ENCODE data around the gene TCIRG1. TPM values are rescaled to one million over a fixed set of nuclear protein-coding genes. Genes with fewer than 3 reads are reported as not detected.
A peak's percentile ranks its signal among the peaks of the same experiment; 100 is the strongest.

Gene TCIRG1
- total and polyA plus RNA-seq, 2 of the 13 experiments (the other 11 are each of a cell fraction or from before 2014, with no cell fraction given) = 48.0 to 69.6 TPM

DNA sequence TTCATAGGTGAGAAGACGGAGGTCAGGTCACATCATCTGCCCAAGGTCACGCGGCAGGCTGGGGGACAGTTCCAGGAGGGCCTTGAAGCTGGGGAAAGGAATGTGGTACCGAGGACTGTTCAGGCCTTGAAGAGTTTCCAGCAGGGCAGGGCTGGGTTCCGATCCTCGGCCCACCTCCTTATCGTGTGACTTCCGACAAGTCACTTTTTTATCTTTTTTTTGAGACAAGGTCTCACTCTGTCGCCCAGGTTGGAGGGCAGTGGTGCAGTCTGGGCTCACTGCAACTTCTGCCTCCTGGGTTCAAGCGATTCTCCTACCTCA lies 7.7 kb upstream of the TCIRG1 start (continued):
- TF ChIP-seq SOX13 (IDR thresholded peaks at IDR 0.05) = no peak
- TF ChIP-seq SOX13 (CRISPR knock-in tag; conservative IDR thresholded peaks at IDR 0.05 in 1 of 2, IDR thresholded peaks at IDR 0.05 in 1 of 2) = no peak
- no peak for TF ChIP-seq TMF1 (CRISPR knock-in tag; IDR thresholded peaks at IDR 0.05; ENCODE audit: low read depth)
- TF ChIP-seq, protein P1, sequence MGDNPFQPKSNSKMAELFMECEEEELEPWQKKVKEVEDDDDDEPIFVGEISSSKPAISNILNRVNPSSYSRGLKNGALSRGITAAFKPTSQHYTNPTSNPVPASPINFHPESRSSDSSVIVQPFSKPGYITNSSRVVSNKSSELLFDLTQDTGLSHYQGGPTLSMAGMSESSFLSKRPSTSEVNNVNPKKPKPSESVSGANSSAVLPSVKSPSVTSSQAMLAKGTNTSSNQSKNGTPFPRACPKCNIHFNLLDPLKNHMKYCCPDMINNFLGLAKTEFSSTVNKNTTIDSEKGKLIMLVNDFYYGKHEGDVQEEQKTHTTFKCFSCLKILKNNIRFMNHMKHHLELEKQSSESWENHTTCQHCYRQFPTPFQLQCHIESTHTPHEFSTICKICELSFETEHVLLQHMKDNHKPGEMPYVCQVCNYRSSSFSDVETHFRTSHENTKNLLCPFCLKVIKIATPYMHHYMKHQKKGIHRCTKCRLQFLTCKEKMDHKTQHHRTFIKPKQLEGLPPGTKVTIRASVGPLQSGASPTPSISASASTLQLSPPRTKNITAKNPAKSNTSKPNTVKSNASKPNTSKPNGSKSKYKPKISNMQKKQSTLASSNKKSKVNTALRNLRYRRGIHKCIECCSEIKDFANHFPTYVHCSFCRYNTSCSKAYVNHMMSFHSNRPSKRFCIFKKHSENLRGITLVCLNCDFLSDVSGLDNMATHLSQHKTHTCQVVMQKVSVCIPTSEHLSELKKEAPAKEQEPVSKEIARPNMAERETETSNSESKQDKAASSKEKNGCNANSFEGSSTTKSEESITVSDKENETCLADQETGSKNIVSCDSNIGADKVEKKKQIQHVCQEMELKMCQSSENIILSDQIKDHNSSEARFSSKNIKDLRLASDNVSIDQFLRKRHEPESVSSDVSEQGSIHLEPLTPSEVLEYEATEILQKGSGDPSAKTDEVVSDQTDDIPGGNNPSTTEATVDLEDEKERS (CRISPR knock-in tag; IDR thresholded peaks at IDR 0.05) = no peak
- peak; percentile 19; the same call in 1 of the 2 replicates for TF ChIP-seq ZNF772 (CRISPR knock-in tag; IDR thresholded peaks at IDR 0.05)
- no peak for TF ChIP-seq ZFP36L1 (CRISPR knock-in tag; IDR thresholded peaks at IDR 0.05)
- TF ChIP-seq ZNF546 (CRISPR knock-in tag; conservative IDR thresholded peaks at IDR 0.05) = 0 out of 2 replicates have a peak, but pooled peaks have one; percentile 16
- TF ChIP-seq, protein P2, sequence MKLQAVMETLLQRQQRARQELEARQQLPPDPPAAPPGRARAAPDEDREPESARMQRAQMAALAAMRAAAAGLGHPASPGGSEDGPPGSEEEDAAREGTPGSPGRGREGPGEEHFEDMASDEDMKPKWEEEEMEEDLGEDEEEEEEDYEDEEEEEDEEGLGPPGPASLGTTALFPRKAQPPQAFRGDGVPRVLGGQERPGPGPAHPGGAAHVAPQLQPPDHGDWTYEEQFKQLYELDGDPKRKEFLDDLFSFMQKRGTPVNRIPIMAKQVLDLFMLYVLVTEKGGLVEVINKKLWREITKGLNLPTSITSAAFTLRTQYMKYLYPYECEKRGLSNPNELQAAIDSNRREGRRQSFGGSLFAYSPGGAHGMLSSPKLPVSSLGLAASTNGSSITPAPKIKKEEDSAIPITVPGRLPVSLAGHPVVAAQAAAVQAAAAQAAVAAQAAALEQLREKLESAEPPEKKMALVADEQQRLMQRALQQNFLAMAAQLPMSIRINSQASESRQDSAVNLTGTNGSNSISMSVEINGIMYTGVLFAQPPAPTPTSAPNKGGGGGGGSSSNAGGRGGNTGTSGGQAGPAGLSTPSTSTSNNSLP (IDR thresholded peaks at IDR 0.05; ENCODE audit: low read depth, low read length) = no peak
- no peak for TF ChIP-seq ZNF329 (CRISPR knock-in tag; IDR thresholded peaks at IDR 0.05; ENCODE audit: low read depth)
- TF ChIP-seq TBX2 (CRISPR knock-in tag; IDR thresholded peaks at IDR 0.05; ENCODE audit: borderline replicate concordance) = peak; percentile 5; the same call in 1 of the 2 replicates
- 0 out of 2 replicates have a peak, but pooled peaks have one; percentile 23 for TF ChIP-seq ZNF746 (CRISPR knock-in tag; IDR thresholded peaks at IDR 0.05)
- TF ChIP-seq, protein P3, sequence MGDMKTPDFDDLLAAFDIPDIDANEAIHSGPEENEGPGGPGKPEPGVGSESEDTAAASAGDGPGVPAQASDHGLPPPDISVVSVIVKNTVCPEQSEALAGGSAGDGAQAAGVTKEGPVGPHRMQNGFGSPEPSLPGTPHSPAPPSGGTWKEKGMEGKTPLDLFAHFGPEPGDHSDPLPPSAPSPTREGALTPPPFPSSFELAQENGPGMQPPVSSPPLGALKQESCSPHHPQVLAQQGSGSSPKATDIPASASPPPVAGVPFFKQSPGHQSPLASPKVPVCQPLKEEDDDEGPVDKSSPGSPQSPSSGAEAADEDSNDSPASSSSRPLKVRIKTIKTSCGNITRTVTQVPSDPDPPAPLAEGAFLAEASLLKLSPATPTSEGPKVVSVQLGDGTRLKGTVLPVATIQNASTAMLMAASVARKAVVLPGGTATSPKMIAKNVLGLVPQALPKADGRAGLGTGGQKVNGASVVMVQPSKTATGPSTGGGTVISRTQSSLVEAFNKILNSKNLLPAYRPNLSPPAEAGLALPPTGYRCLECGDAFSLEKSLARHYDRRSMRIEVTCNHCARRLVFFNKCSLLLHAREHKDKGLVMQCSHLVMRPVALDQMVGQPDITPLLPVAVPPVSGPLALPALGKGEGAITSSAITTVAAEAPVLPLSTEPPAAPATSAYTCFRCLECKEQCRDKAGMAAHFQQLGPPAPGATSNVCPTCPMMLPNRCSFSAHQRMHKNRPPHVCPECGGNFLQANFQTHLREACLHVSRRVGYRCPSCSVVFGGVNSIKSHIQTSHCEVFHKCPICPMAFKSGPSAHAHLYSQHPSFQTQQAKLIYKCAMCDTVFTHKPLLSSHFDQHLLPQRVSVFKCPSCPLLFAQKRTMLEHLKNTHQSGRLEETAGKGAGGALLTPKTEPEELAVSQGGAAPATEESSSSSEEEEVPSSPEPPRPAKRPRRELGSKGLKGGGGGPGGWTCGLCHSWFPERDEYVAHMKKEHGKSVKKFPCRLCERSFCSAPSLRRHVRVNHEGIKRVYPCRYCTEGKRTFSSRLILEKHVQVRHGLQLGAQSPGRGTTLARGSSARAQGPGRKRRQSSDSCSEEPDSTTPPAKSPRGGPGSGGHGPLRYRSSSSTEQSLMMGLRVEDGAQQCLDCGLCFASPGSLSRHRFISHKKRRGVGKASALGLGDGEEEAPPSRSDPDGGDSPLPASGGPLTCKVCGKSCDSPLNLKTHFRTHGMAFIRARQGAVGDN (CRISPR knock-in tag; IDR thresholded peaks at IDR 0.05) = peak; percentile 1
- TF ChIP-seq ZNF788 (CRISPR knock-in tag; IDR thresholded peaks at IDR 0.05; ENCODE audit: borderline replicate concordance) = 0 out of 2 replicates have a peak, but pooled peaks have one; percentile 8
- no peak for TF ChIP-seq JDP2 (CRISPR knock-in tag; IDR thresholded peaks at IDR 0.05; ENCODE audit: borderline replicate concordance)
- TF ChIP-seq ZNF629 (CRISPR knock-in tag; conservative IDR thresholded peaks at IDR 0.05) = peak; percentile 83
- TF ChIP-seq ELF4 (CRISPR knock-in tag; IDR thresholded peaks at IDR 0.05; ENCODE audit: borderline replicate concordance) = peak; percentile 67; the same call in 1 of the 2 replicates
- 0 out of 2 replicates have a peak, but pooled peaks have one; percentile 4 for TF ChIP-seq ZNF615 (CRISPR knock-in tag; IDR thresholded peaks at IDR 0.05; ENCODE audit: borderline replicate concordance)
- no peak for TF ChIP-seq GABPB1 (CRISPR knock-in tag; IDR thresholded peaks at IDR 0.05)
- TF ChIP-seq NR2F1 (CRISPR knock-in tag; IDR thresholded peaks at IDR 0.05) = 0 out of 4 replicates have a peak, but pooled peaks of 1 of the 2 experiments have one; percentile 6
- TF ChIP-seq EED (CRISPR knock-in tag; IDR thresholded peaks at IDR 0.05) = peak; percentile 38; the same call in 1 of the 2 replicates
- peak; percentile 40; the same call in 1 of the 2 replicates for TF ChIP-seq DMAP1 (CRISPR knock-in tag; IDR thresholded peaks at IDR 0.05)
- TF ChIP-seq ZNF616 (CRISPR knock-in tag; IDR thresholded peaks at IDR 0.05; ENCODE audit: low read depth) = no peak

All from HepG2 (cell line).